Neutrophil (primary cell): ENCODE data around the gene TP53BP2.

Experiments
- H3K27ac ChIP-seq: fragments of 200-600 bp; sonication (generic); 2 replicates; pipeline ENCODE4 v1.5.1; 2016; ENCODE audit warnings: mild to moderate bottlenecking, moderate library complexity
- H3K27me3 ChIP-seq: fragments of 200-600 bp; sonication (generic); 2 replicates; pipeline ENCODE4 v1.6.0; 2016; ENCODE audit warnings: mild to moderate bottlenecking
- H3K36me3 ChIP-seq: fragments of 200-600 bp; sonication (generic); 2 replicates; pipeline ENCODE4 v1.5.1; 2017
- H3K4me1 ChIP-seq, 2 experiments: fragments of 200-600 bp in 1 of 2; sonication (generic) in 1 of 2; 1 replicate in 1 of 2; 2 replicates in 1 of 2; pipeline versions ENCODE4 v1.5.1 to v1.6.1; 2013 to 2016; ENCODE audit warnings: low read depth in 1 of 2, low read length in 1 of 2, mild to moderate bottlenecking in 1 of 2, moderate library complexity in 1 of 2; ENCODE audit not compliant: control insufficient read depth in 1 of 2, insufficient read depth in 1 of 2
- H3K4me3 ChIP-seq, 2 experiments: fragments of 200-600 bp in 1 of 2; sonication (generic) in 1 of 2; 1 replicate in 1 of 2; 2 replicates in 1 of 2; pipeline ENCODE4 v1.5.1; 2013 to 2016; ENCODE audit warnings: low read depth in 1 of 2, low read length in 1 of 2, mild to moderate bottlenecking in 1 of 2, moderate library complexity in 1 of 2
- H3K9me3 ChIP-seq: fragments of 200-600 bp; sonication (generic); 2 replicates; pipeline ENCODE4 v1.5.1; 2016
- TF ChIP-seq, protein P1 (sequence below): fragments of 200-600 bp; sonication (generic); IDR thresholded peaks from 2 replicates; pipeline ENCODE4 v1.5.1; 2016; ENCODE audit warnings: antibody characterized with exemption

Gene TP53BP2

DNA sequence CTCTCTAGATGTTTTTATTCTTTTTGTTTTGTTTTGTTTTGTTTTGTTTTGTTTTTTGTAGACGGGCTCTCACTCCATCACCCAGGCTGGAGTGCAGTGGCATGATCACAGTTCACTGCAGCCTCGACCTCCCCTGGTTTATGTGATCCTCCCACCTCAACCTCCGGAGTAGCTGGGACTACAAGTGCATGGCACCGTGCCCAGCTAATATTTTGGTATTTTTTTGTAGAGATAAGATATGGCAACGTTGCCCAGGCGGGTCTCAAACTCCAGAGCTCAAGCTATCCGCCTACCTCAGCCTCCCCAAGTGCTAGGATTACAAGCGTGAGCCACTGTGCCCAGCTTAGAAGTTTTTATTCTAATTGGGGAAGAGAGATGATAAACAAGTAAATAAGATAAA is 13.3 kb upstream of the TP53BP2 start:
- Histone ChIP-seq H3K36me3 (no peaks in the 10 kb centered on the region), H3K27me3 (no peaks in the 10 kb centered on the region), H3K27ac (no peak overlapping the region), H3K4me3 (no peak overlapping the region), H3K4me1 (no peaks in the 10 kb centered on the region), H3K9me3 (no peaks in the 10 kb centered on the region)
- TF ChIP-seq, protein P1, sequence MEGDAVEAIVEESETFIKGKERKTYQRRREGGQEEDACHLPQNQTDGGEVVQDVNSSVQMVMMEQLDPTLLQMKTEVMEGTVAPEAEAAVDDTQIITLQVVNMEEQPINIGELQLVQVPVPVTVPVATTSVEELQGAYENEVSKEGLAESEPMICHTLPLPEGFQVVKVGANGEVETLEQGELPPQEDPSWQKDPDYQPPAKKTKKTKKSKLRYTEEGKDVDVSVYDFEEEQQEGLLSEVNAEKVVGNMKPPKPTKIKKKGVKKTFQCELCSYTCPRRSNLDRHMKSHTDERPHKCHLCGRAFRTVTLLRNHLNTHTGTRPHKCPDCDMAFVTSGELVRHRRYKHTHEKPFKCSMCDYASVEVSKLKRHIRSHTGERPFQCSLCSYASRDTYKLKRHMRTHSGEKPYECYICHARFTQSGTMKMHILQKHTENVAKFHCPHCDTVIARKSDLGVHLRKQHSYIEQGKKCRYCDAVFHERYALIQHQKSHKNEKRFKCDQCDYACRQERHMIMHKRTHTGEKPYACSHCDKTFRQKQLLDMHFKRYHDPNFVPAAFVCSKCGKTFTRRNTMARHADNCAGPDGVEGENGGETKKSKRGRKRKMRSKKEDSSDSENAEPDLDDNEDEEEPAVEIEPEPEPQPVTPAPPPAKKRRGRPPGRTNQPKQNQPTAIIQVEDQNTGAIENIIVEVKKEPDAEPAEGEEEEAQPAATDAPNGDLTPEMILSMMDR = no peak

- Histone ChIP-seq H3K4me3 (no peak overlapping the region), H3K27me3 (no peaks in the 10 kb centered on the region), H3K27ac (no peak overlapping the region), H3K4me1 (no peaks in the 10 kb centered on the region), H3K36me3 (no peaks in the 10 kb centered on the region), H3K9me3 (no peaks in the 10 kb centered on the region)
- TF ChIP-seq, protein P1 = no peak
Observed at GRCh38 chr1:223856386-223856785, 10.6 kb upstream of the TP53BP2 start.

DNA sequence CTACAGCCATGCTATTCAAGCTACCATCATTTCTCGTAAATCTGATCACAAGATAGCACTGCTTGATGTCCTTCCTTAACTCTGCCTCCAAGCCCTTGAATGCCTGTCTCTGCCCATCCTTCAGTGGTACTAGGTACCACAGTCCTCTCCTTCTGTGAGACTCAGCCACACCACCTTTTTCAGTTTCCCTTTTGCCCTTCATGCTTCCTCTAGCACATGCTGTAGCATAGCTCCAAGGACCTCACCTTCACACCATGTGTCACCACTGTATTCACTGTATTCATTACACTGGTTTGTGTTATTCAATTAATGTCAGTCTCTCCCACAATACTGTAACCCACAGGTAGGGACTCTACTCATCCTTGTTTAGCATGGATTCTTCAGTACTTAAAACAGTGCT is 8.0 kb upstream of the TP53BP2 start:
- Histone ChIP-seq H3K4me3 (no peak overlapping the region), H3K36me3 (no peaks in the 10 kb centered on the region), H3K4me1 (no peaks in the 10 kb centered on the region), H3K9me3 (no peaks in the 10 kb centered on the region), H3K27me3 (no peaks in the 10 kb centered on the region), H3K27ac (no peak overlapping the region)
- TF ChIP-seq, protein P1 = no peak

- no peaks in the 10 kb centered on the region for H3K4me1 ChIP-seq
- H3K4me3 ChIP-seq = no peak overlapping the region
- H3K27me3 ChIP-seq = no peaks in the 10 kb centered on the region
- no peak overlapping the region for H3K27ac ChIP-seq
- TF ChIP-seq, protein P1 = no peak
- no peaks in the 10 kb centered on the region for H3K9me3 ChIP-seq
- H3K36me3 ChIP-seq = no peaks in the 10 kb centered on the region
Observed at GRCh38 chr1:223853275-223853674, 7.5 kb upstream of the TP53BP2 start.

GRCh38 chr1:223852337-223852736 is 6.6 kb upstream of the TP53BP2 start:
- H3K9me3 ChIP-seq = no peaks in the 10 kb centered on the region
- TF ChIP-seq, protein P1 = no peak
- H3K4me3 ChIP-seq = no peak overlapping the region
- H3K27ac ChIP-seq = no peak overlapping the region
- H3K27me3 ChIP-seq = no peaks in the 10 kb centered on the region
- no peaks in the 10 kb centered on the region for H3K36me3 ChIP-seq
- no peaks in the 10 kb centered on the region for H3K4me1 ChIP-seq
